ENCODE measurements around the gene PEX5. TPM values are rescaled to one million over a fixed set of nuclear protein-coding genes. Genes with fewer than 3 reads are reported as not detected.

The PEX5 gene
- polyA plus RNA-seq, 1 experiment = 13.8 TPM

- ChIA-PET POLR2A (no interaction called here), CTCF (no interaction called here)
- H3K4me3 ChIP-seq (ENCODE audit: low read depth, low read length) = no peak overlapping the region
- no peaks in the 10 kb centered on the region for H3K9me3 ChIP-seq (ENCODE audit: control insufficient read depth, insufficient read depth, low read length)
- no peaks in the 10 kb centered on the region for H3K27me3 ChIP-seq (ENCODE audit: control insufficient read depth, insufficient read depth, low read length)
- DNase-seq (ENCODE audit: low read depth, low spot score) = no peak
- TF ChIP-seq, protein P1, sequence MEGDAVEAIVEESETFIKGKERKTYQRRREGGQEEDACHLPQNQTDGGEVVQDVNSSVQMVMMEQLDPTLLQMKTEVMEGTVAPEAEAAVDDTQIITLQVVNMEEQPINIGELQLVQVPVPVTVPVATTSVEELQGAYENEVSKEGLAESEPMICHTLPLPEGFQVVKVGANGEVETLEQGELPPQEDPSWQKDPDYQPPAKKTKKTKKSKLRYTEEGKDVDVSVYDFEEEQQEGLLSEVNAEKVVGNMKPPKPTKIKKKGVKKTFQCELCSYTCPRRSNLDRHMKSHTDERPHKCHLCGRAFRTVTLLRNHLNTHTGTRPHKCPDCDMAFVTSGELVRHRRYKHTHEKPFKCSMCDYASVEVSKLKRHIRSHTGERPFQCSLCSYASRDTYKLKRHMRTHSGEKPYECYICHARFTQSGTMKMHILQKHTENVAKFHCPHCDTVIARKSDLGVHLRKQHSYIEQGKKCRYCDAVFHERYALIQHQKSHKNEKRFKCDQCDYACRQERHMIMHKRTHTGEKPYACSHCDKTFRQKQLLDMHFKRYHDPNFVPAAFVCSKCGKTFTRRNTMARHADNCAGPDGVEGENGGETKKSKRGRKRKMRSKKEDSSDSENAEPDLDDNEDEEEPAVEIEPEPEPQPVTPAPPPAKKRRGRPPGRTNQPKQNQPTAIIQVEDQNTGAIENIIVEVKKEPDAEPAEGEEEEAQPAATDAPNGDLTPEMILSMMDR (IDR thresholded peaks at IDR 0.05; ENCODE audit: low read depth, low read length) = no peak
- no peak overlapping the region for H3K27ac ChIP-seq (ENCODE audit: low read depth, low read length)
Observed at GRCh38 chr12:7197841-7198240, 8.4 kb downstream of the PEX5 start.

DNA sequence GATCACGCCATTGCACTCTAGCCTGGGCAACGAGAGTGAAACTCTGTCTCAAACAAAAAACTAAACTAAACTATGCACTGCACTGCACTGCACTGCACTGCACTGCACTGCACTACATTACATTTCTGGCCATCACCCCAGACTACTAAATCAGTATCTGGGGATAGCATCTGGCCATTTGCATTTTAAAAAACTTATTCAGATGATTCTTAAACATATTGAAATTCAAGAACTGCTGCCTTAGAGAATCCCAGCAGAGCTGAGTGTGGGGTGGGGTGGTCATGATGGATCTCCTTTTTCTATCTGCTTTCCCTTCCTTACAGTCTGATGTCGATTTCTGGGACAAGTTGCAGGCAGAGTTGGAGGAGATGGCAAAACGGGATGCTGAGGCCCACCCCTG lies 13.6 kb downstream of the PEX5 start:
- DNase-seq (ENCODE audit: low read depth, low spot score) = no peak
- Histone ChIP-seq H3K27me3 (ENCODE audit: control insufficient read depth, insufficient read depth, low read length) (no peaks in the 10 kb centered on the region), H3K27ac (ENCODE audit: low read depth, low read length) (no peak overlapping the region), H3K9me3 (ENCODE audit: control insufficient read depth, insufficient read depth, low read length) (no peaks in the 10 kb centered on the region), H3K4me3 (ENCODE audit: low read depth, low read length) (no peak overlapping the region)
- ChIA-PET POLR2A (no interaction called here), CTCF (no interaction called here)
- TF ChIP-seq, protein P1 (IDR thresholded peaks at IDR 0.05; ENCODE audit: low read depth, low read length) = no peak

DNA sequence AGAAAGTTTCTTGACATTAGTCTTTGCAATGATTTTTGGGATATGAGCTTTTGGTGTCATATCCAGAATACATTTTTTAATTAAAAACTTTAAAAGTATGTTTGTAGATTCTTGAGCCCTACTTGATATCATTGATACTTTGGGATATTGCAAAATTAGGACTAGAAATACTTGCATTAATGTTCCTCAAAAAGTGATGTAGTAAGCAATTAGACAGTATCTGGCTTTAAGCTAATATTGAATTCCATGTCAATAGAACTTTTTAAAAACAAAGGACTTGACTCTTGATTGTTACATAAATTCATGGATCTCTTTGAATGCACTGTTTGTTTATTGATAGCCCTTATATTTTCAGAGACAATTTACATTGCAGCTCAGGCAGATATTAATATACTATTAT lies 15.6 kb downstream of the PEX5 start:
- CTCF ChIA-PET = interaction anchor here (0.9 to 2.8 kb wide), 3 partner anchors 15 to 433 kb away, joined by 3 to 9 read pairs (median 4); no protein-coding TSS in a partner anchor
- peaks cover 2% of the 10 kb centered on the region; the same call in 1 of the 2 replicates for H3K9me3 ChIP-seq (ENCODE audit: control insufficient read depth, insufficient read depth, low read length)
- TF ChIP-seq, protein P1 (IDR thresholded peaks at IDR 0.05; ENCODE audit: low read depth, low read length) = no peak
- POLR2A ChIA-PET = no interaction called here
- no peak overlapping the region for H3K27ac ChIP-seq (ENCODE audit: low read depth, low read length)
- no peak overlapping the region for H3K4me3 ChIP-seq (ENCODE audit: low read depth, low read length)
- DNase-seq (ENCODE audit: low read depth, low spot score) = no peak
- no peaks in the 10 kb centered on the region for H3K27me3 ChIP-seq (ENCODE audit: control insufficient read depth, insufficient read depth, low read length)

DNA sequence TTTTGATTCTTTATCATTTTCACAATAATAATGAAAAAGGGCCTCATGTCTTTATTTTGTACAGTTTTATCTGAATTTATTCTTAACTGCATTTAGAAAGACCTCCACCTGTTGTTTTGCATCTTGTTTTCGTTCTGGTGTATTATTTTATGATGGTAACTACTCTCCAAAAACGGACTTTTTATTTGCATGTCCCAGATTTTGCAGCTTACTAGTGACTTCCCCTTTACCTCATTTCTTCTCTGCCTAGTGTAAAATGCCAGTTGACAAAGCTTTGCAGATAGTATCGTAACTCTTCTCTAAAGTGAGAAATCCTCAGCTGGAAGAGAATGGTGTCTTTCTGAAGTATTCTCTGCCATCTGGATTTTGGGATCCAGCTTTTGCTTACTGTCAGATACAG lies 17.2 kb downstream of the PEX5 start:
- DNase-seq (ENCODE audit: low read depth, low spot score) = no peak
- peaks cover 3% of the 10 kb centered on the region; the same call in 1 of the 2 replicates for H3K9me3 ChIP-seq (ENCODE audit: control insufficient read depth, insufficient read depth, low read length)
- POLR2A ChIA-PET = no interaction called here
- TF ChIP-seq, protein P1 (IDR thresholded peaks at IDR 0.05; ENCODE audit: low read depth, low read length) = no peak
- H3K27ac ChIP-seq (ENCODE audit: low read depth, low read length) = no peak overlapping the region
- H3K27me3 ChIP-seq (ENCODE audit: control insufficient read depth, insufficient read depth, low read length) = no peaks in the 10 kb centered on the region
- CTCF ChIA-PET = interaction anchor here (0.8 to 2.8 kb wide), 3 partner anchors 18 to 602 kb away, joined by 3 to 9 read pairs (median 4); partner anchors contain the start of gene PEX5
- no peak overlapping the region for H3K4me3 ChIP-seq (ENCODE audit: low read depth, low read length)

GRCh38 chr12:7207866-7208625 lies 18.6 kb downstream of the PEX5 start:
- ChIA-PET POLR2A (no interaction called here), CTCF (interaction anchor here (1.0 to 2.8 kb wide), 3 partner anchors 13 to 434 kb away, joined by 3 to 9 read pairs (median 3); no protein-coding TSS in a partner anchor)
- Histone ChIP-seq H3K27me3 (ENCODE audit: control insufficient read depth, insufficient read depth, low read length) (no peaks in the 10 kb centered on the region), H3K27ac (ENCODE audit: low read depth, low read length) (no peak overlapping the region), H3K9me3 (ENCODE audit: control insufficient read depth, insufficient read depth, low read length) (peaks cover 6% of the 10 kb centered on the region; the same call in 1 of the 2 replicates), H3K4me3 (ENCODE audit: low read depth, low read length) (no peak overlapping the region)
- no peak for DNase-seq (ENCODE audit: low read depth, low spot score)
- TF ChIP-seq, protein P1 (IDR thresholded peaks at IDR 0.05; ENCODE audit: low read depth, low read length) = no peak
